Measurements from ENCODE around the gene MEGF6. TPM values are rescaled to one million over a fixed set of nuclear protein-coding genes. Genes with fewer than 3 reads are reported as not detected.

The MEGF6 gene
- total and polyA plus RNA-seq, 2 donors (not counting 3 experiments of a cell fraction or from before 2014, with no cell fraction given) = 22.5 to 63.7 TPM

DNA sequence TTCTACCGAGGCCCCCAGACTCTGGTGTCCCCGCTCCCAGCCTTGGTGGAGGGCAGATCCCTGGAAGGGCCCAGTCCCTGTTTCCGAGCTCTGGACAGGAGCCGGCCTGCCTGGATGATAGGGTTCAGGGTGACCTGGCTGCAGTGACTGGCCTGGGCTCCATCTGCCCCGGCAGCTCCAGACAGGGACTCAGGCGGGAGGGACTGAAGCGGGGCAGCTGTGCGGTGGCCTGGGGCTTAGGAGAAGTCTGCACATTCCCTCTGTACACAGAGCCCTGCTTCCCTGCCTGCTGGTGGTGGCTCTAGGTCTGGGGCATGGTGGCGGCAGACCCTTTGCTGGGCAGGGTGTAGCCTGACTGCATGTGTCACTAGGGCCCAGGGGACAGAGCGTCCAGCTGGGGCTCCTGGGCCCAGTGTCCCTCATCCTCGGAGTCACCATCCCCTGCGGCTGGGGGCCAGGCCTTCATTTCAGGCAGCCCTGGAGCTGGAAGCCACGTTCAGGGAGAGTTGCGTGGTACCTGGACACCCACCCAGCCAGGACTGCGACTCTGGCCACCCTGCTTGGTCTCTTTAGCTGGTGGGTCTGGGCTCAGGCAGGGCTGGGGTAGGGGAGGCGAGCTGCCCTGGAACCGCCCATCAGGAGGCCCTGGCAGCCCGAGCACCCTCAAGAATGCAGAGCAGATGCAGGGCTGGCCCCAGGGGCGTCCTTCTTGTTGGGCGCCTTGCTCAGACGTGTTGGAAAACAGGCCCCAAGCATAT, 147.2 kb downstream of the MEGF6 start:
- ChIA-PET CTCF (interaction anchor here (1.0 to 2.9 kb wide), 2 partner anchors 11 to 260 kb away, joined by 3 to 17 read pairs; no protein-coding TSS in a partner anchor), POLR2A (no interaction called here)
- Histone ChIP-seq H3K9me1 (replicated peaks; ENCODE audit: control insufficient read depth, extremely low read depth, insufficient read depth, low read length) (no peaks in the 10 kb centered on the region), H2AFZ (ENCODE audit: low read depth, low read length) (no peak overlapping the region), H3K9me3 (replicated peaks; ENCODE audit: control insufficient read depth, insufficient read depth, low read length) (no peaks in the 10 kb centered on the region), H4K20me1 (replicated peaks; ENCODE audit: control insufficient read depth, extremely low read depth, insufficient read depth, low read length) (no peaks in the 10 kb centered on the region), H3K27me3 (ENCODE audit: control insufficient read depth in 2 of 2, insufficient read depth in 2 of 2, low read length in 2 of 2) (no peaks in the 10 kb centered on the region), H3K9ac (replicated peaks; ENCODE audit: extremely low read depth, insufficient read depth, low read length) (no peak overlapping the region), H3K79me2 (ENCODE audit: control insufficient read depth, insufficient read depth, low read length) (no peaks in the 10 kb centered on the region), H3K4me2 (ENCODE audit: insufficient read depth, low read length) (no peak overlapping the region), H3K27ac (ENCODE audit: insufficient read depth, low read depth, low read length) (no peak overlapping the region), H3K4me1 (ENCODE audit: control insufficient read depth, extremely low read depth, insufficient read depth, low read length) (no peaks in the 10 kb centered on the region), H3K4me3 (replicated peaks in 1 of 3; ENCODE audit: insufficient read depth in 1 of 3, low read depth in 1 of 3, low read length in 3 of 3) (no peak overlapping the region), H3K36me3 (ENCODE audit: control insufficient read depth in 2 of 2, extremely low read depth in 1 of 2, insufficient read depth in 2 of 2, low read length in 2 of 2) (no peaks in the 10 kb centered on the region)
- FAIRE-seq (no peak), DNase-seq (ENCODE audit: low read depth, low spot score) (no peak)
- intact Hi-C loops (cut with micrococcal nuclease) = no loop called here
- no peak for TF ChIP-seq MYC (IDR thresholded peaks at IDR 0.05; ENCODE audit: low read depth, low read length)
- TF ChIP-seq JUN (IDR thresholded peaks at IDR 0.05; ENCODE audit: borderline replicate concordance, insufficient read depth, insufficient read length, low read depth) = no peak
- TF ChIP-seq POLR2A (IDR thresholded peaks at IDR 0.05; ENCODE audit: low read depth, low read length) = no peak
- TF ChIP-seq EZH2 (IDR thresholded peaks at IDR 0.05; ENCODE audit: borderline replicate concordance, low read depth, low read length, severe bottlenecking) = no peak
- no peak for TF ChIP-seq CTCF (IDR thresholded peaks at IDR 0.05; ENCODE audit: extremely low read depth in 1 of 2, insufficient read depth in 1 of 2, low read depth in 1 of 2, low read length in 2 of 2)
- TF ChIP-seq, protein P1, sequence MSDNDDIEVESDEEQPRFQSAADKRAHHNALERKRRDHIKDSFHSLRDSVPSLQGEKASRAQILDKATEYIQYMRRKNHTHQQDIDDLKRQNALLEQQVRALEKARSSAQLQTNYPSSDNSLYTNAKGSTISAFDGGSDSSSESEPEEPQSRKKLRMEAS (IDR thresholded peaks at IDR 0.05; ENCODE audit: insufficient read depth, insufficient read length) = no peak
- no peak for TF ChIP-seq POLR2AphosphoS5 (IDR thresholded peaks at IDR 0.05; ENCODE audit: insufficient read depth, low read depth, low read length)
- no peak for TF ChIP-seq GATA2 (IDR thresholded peaks at IDR 0.05; ENCODE audit: insufficient read depth, insufficient read length, low read depth, low read length)
- TF ChIP-seq FOS (IDR thresholded peaks at IDR 0.05; ENCODE audit: borderline replicate concordance, insufficient read depth, low read length) = no peak
- dilution Hi-C loops (cut with MboI; ENCODE audit: extremely low pct_ligation_motif_present, low sequenced_read_pairs) = no loop called here
- BruUV-seq (replicated peaks) = no TSS peak

Measured in endothelial cell of umbilical vein (primary cell).